KMS-11 (cell line): ENCODE results near the gene ZNF791.
"Not testable (repeated sequence)": the region's sequence is repeated elsewhere in the genome, so short reads cannot be mapped to it uniquely, and the experiment has no call there.

Experiments used
- H2AFZ ChIP-seq: fragments of 200-600 bp; sonication (generic); 2 replicates; pipeline ENCODE4 v1.6.1; 2016; ENCODE audit warnings: antibody characterized with exemption, mixed run types, low read depth
- H3K27ac ChIP-seq: fragments of 200-600 bp; sonication (generic); 2 replicates; pipeline ENCODE4 v1.6.1; 2016; ENCODE audit warnings: mild to moderate bottlenecking, mixed run types
- H3K27me3 ChIP-seq: fragments of 200-600 bp; sonication (generic); 2 replicates; pipeline ENCODE4 v1.6.1; 2017; ENCODE audit warnings: mild to moderate bottlenecking, low read depth, mixed run types, moderate library complexity; ENCODE audit not compliant: insufficient read depth
- H3K36me3 ChIP-seq: fragments of 200-600 bp; sonication (generic); 2 replicates; pipeline ENCODE4 v1.6.1; 2017; ENCODE audit warnings: mild to moderate bottlenecking, mixed run types; ENCODE audit not compliant: insufficient read depth
- H3K4me1 ChIP-seq: fragments of 200-600 bp; sonication (generic); 2 replicates; pipeline ENCODE4 v1.6.1; 2016; ENCODE audit warnings: mild to moderate bottlenecking, low read depth, mixed run types; ENCODE audit not compliant: poor library complexity, severe bottlenecking
- H3K4me2 ChIP-seq: fragments of 200-600 bp; sonication (generic); 2 replicates; pipeline ENCODE4 v1.7.0; 2016; ENCODE audit warnings: mild to moderate bottlenecking, mixed run types
- H3K4me3 ChIP-seq: fragments of 200-600 bp; sonication (generic); IDR thresholded peaks from 2 replicates; pipeline ENCODE4 v1.6.1; 2017; ENCODE audit warnings: low read depth, low read length, mixed read lengths; ENCODE audit not compliant: insufficient read depth
- H3K79me2 ChIP-seq: fragments of 200-600 bp; sonication (generic); 2 replicates; pipeline ENCODE4 v1.6.1; 2016; ENCODE audit warnings: low read depth, mixed run types; ENCODE audit not compliant: insufficient read depth
- H3K9ac ChIP-seq: fragments of 200-600 bp; sonication (generic); 2 replicates; pipeline ENCODE4 v1.6.1; 2016; ENCODE audit warnings: mild to moderate bottlenecking, mixed run types
- H4K20me1 ChIP-seq: fragments of 200-600 bp; sonication (generic); 2 replicates; pipeline ENCODE4 v1.6.1; 2016; ENCODE audit warnings: mild to moderate bottlenecking, mixed run types; ENCODE audit not compliant: insufficient read depth
- CTCF ChIP-seq: fragments of 200-600 bp; sonication (generic); conservative IDR thresholded peaks from 2 replicates; pipeline ENCODE4 v1.6.1; 2017; ENCODE audit warnings: low read depth, mild to moderate bottlenecking, antibody characterized with exemption, low read length, moderate library complexity, mixed read lengths

Gene ZNF791

GRCh38 chr19:12607631-12608030 lies 3.1 kb upstream of the ZNF791 start:
- Histone ChIP-seq H2AFZ (no peak overlapping the region), H3K4me1 (peaks cover 28% of the 10 kb centered on the region), H3K27me3 (no peaks in the 10 kb centered on the region), H3K79me2 (peaks cover 14% of the 10 kb centered on the region), H3K9ac (no peak overlapping the region), H3K4me2 (no peak overlapping the region), H4K20me1 (no peaks in the 10 kb centered on the region), H3K27ac (no peak overlapping the region), H3K36me3 (no peaks in the 10 kb centered on the region), H3K4me3 (no peak overlapping the region)
- no peak for TF ChIP-seq CTCF

GRCh38 chr19:12611361-12611699 lies 610 bp downstream of the ZNF791 start:
- Histone ChIP-seq H3K4me2 (peak overlapping the region; percentile 70), H3K27me3 (no peaks in the 10 kb centered on the region), H3K36me3 (no peaks in the 10 kb centered on the region), H3K27ac (peak overlapping the region; percentile 64), H3K79me2 (peaks cover 41% of the 10 kb centered on the region), H2AFZ (peak overlapping the region; percentile 86; the same call in 1 of the 2 replicates), H4K20me1 (no peaks in the 10 kb centered on the region), H3K4me1 (peaks cover 35% of the 10 kb centered on the region), H3K4me3 (no peak overlapping the region), H3K9ac (peak overlapping the region; percentile 66)
- no peak for TF ChIP-seq CTCF

GRCh38 chr19:12617646-12618045 lies 6.9 kb downstream of the ZNF791 start:
- no peaks in the 10 kb centered on the region for H4K20me1 ChIP-seq
- peaks cover 74% of the 10 kb centered on the region; the same call in 1 of the 2 replicates for H3K79me2 ChIP-seq
- no peak for TF ChIP-seq CTCF
- no peak overlapping the region for H2AFZ ChIP-seq
- H3K4me2 ChIP-seq = no peak overlapping the region
- H3K4me1 ChIP-seq = peaks cover 21% of the 10 kb centered on the region
- no peak overlapping the region for H3K27ac ChIP-seq
- no peaks in the 10 kb centered on the region for H3K36me3 ChIP-seq
- H3K27me3 ChIP-seq = no peaks in the 10 kb centered on the region
- no peak overlapping the region for H3K4me3 ChIP-seq
- no peak overlapping the region for H3K9ac ChIP-seq

GRCh38 chr19:12621253-12622024 lies 10.7 kb downstream of the ZNF791 start:
- H3K4me2 ChIP-seq, H3K9ac ChIP-seq, H4K20me1 ChIP-seq, H3K27ac ChIP-seq, H2AFZ ChIP-seq, H3K4me1 ChIP-seq, H3K4me3 ChIP-seq, H3K27me3 ChIP-seq: not testable (repeated sequence)
- peaks cover 19% of the 10 kb centered on the region; the same call in 1 of the 2 replicates for H3K36me3 ChIP-seq
- peaks cover 49% of the 10 kb centered on the region; the same call in 1 of the 2 replicates for H3K79me2 ChIP-seq

GRCh38 chr19:12623361-12624031 lies 12.8 kb downstream of the ZNF791 start:
- Histone ChIP-seq H3K79me2 (peaks cover 29% of the 10 kb centered on the region; the same call in 1 of the 2 replicates), H3K36me3 (peaks cover 25% of the 10 kb centered on the region; the same call in 1 of the 2 replicates), H3K4me3 (no peak overlapping the region)

More at GRCh38 chr19:12623361-12624031, 12.8 kb downstream of the ZNF791 start:
- Histone ChIP-seq H3K9ac (no peak overlapping the region), H3K4me1 (no peaks in the 10 kb centered on the region), H3K27ac (no peak overlapping the region), H3K27me3 (no peaks in the 10 kb centered on the region), H2AFZ (no peak overlapping the region), H3K4me2 (no peak overlapping the region), H4K20me1 (no peaks in the 10 kb centered on the region)
- TF ChIP-seq CTCF = no peak
